ENCODE data around the gene FNDC5. TPM values are rescaled to one million over a fixed set of nuclear protein-coding genes. Genes with fewer than 3 reads are reported as not detected.

FNDC5 gene
- total RNA-seq, 1 donor from 2014 or later: 9.6 TPM

- TF ChIP-seq, protein P1, sequence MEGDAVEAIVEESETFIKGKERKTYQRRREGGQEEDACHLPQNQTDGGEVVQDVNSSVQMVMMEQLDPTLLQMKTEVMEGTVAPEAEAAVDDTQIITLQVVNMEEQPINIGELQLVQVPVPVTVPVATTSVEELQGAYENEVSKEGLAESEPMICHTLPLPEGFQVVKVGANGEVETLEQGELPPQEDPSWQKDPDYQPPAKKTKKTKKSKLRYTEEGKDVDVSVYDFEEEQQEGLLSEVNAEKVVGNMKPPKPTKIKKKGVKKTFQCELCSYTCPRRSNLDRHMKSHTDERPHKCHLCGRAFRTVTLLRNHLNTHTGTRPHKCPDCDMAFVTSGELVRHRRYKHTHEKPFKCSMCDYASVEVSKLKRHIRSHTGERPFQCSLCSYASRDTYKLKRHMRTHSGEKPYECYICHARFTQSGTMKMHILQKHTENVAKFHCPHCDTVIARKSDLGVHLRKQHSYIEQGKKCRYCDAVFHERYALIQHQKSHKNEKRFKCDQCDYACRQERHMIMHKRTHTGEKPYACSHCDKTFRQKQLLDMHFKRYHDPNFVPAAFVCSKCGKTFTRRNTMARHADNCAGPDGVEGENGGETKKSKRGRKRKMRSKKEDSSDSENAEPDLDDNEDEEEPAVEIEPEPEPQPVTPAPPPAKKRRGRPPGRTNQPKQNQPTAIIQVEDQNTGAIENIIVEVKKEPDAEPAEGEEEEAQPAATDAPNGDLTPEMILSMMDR (IDR thresholded peaks at IDR 0.05): no peak
- TF ChIP-seq EZH2phosphoT487 (IDR thresholded peaks at IDR 0.05) (no peak), EZH2 (IDR thresholded peaks at IDR 0.05) (no peak)
These were observed 54.0 kb downstream of the FNDC5 start for GRCh38 chr1:32816676-32817158.

DNA sequence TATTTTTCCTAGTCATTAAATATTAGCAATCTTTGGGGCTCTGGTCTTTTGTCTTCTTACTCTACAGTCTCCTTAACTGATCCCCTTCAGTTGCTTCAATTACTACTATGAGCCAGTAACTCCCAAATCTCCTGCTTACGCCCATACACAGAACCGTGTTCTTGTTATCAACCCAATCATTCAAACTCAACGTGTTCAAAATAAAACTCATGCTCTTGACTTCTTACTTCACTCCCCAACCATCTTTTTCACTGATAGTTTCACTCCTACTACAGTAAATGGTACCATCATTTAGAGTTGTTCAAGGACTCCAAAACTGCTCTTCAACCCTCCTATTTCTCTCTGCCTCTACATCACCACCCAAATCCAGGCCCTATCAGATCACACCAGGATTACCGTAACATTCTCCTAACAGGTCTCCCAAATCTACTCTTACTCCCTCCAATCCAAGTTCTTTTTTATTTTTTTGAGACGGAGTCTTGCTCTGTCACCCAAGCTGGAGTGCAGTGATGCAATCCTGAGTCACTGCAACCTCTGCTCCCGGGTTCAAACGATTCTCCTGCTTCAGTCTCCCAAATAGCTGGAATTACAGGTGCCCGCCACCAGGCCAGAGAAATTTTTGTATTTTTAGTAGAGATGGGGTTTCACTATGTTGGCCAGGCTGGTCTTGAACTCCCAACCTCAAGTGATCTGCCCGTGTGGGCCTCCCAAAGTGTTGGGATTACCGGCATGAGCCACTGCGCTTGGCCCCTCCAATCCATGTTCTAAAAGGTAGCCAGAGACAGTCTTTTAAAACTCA, 56.6 kb downstream of the FNDC5 start:
- H3K27me3 ChIP-seq: no peaks in the 10 kb centered on the region
- H3K36me3 ChIP-seq: no peaks in the 10 kb centered on the region
- H3K9ac ChIP-seq: no peak overlapping the region
- H4K20me1 ChIP-seq (ENCODE audit: low read depth): no peaks in the 10 kb centered on the region
- TF ChIP-seq EZH2 (IDR thresholded peaks at IDR 0.05) (no peak), EZH2phosphoT487 (IDR thresholded peaks at IDR 0.05) (no peak)
- TF ChIP-seq, protein P1 (IDR thresholded peaks at IDR 0.05): no peak
- H3K27me3 Mint-ChIP-seq (ENCODE audit: insufficient read depth, low read depth): peaks cover 7% of the 10 kb centered on the region
- H3K27ac ChIP-seq: no peak overlapping the region
- peaks cover 23% of the 10 kb centered on the region for H3K4me1 Mint-ChIP-seq
- H3K4me1 ChIP-seq: peaks cover 20% of the 10 kb centered on the region
- H3F3A ChIP-seq (ENCODE audit: low read depth): peaks cover 17% of the 10 kb centered on the region
- no peak overlapping the region for H3K4me3 Mint-ChIP-seq
- no peak overlapping the region for H3K27ac Mint-ChIP-seq
- H3K36me3 Mint-ChIP-seq: peaks cover 21% of the 10 kb centered on the region
- no peak overlapping the region for H3K4me2 ChIP-seq
- no peak overlapping the region for H3K4me3 ChIP-seq
- no peak overlapping the region for H2AFZ ChIP-seq (replicated peaks)
- no peak for DNase-seq (ENCODE audit: low spot score)
- peaks cover 79% of the 10 kb centered on the region for H3K79me2 ChIP-seq (ENCODE audit: low read depth)
- no peaks in the 10 kb centered on the region for H3K9me3 Mint-ChIP-seq
- no peaks in the 10 kb centered on the region for H3K9me3 ChIP-seq (ENCODE audit: low read depth)

More at GRCh38 chr1:32816676-32817158, 54.0 kb downstream of the FNDC5 start:
- peak overlapping the region; percentile 99 for H3K4me3 Mint-ChIP-seq
- H3K27ac Mint-ChIP-seq: peak overlapping the region; percentile 85
- H3K4me1 Mint-ChIP-seq: peaks cover 29% of the 10 kb centered on the region
- Histone ChIP-seq H3K27me3 (no peaks in the 10 kb centered on the region), H3K27ac (peak overlapping the region; percentile 57), H3K4me1 (peaks cover 22% of the 10 kb centered on the region), H4K20me1 (ENCODE audit: low read depth) (no peaks in the 10 kb centered on the region), H3K4me3 (peak overlapping the region; percentile 86), H2AFZ (replicated peaks) (peak overlapping the region; percentile 74), H3K36me3 (no peaks in the 10 kb centered on the region), H3K9me3 (ENCODE audit: low read depth) (no peaks in the 10 kb centered on the region), H3K4me2 (peak overlapping the region; percentile 89), H3K79me2 (ENCODE audit: low read depth) (peaks cover 89% of the 10 kb centered on the region), H3F3A (ENCODE audit: low read depth) (peaks cover 18% of the 10 kb centered on the region), H3K9ac (peak overlapping the region; percentile 72)
- no peak for DNase-seq (ENCODE audit: low spot score)
- H3K36me3 Mint-ChIP-seq: peaks cover 12% of the 10 kb centered on the region
- no peaks in the 10 kb centered on the region for H3K9me3 Mint-ChIP-seq
- peaks cover 3% of the 10 kb centered on the region for H3K27me3 Mint-ChIP-seq (ENCODE audit: insufficient read depth, low read depth)

Other genes starting within 250 kb of the FNDC5 start
- gene ZBTB8OS, start 220.4 kb downstream of the FNDC5 start, total RNA-seq (ENCODE audit: low replicate concordance): 55.1 and 59.8 TPM in 2 replicates
- 440 and 474 TPM in 2 replicates for gene RBBP4, start 219.7 kb downstream of the FNDC5 start, total RNA-seq (ENCODE audit: low replicate concordance)
- not detected in 2 replicates for gene SYNC, start 168.1 kb downstream of the FNDC5 start, total RNA-seq (ENCODE audit: low replicate concordance)
- 38.2 and 61.5 TPM in 2 replicates for gene YARS1, start 53.6 kb downstream of the FNDC5 start, total RNA-seq (ENCODE audit: low replicate concordance)
- gene S100PBP, start 53.3 kb downstream of the FNDC5 start, total RNA-seq (ENCODE audit: low replicate concordance): 72.9 and 107 TPM in 2 replicates
- gene HPCA, start 15.6 kb upstream of the FNDC5 start, total RNA-seq (ENCODE audit: low replicate concordance): 1.0 TPM in 1 of 2 replicates, not detected in the other
- gene TMEM54, start 30.5 kb upstream of the FNDC5 start, total RNA-seq (ENCODE audit: low replicate concordance): 13.5 and 14.5 TPM in 2 replicates
- gene RNF19B, start 93.9 kb upstream of the FNDC5 start, total RNA-seq (ENCODE audit: low replicate concordance): 11.5 and 14.2 TPM in 2 replicates
- gene AK2, start 166.0 kb upstream of the FNDC5 start, total RNA-seq (ENCODE audit: low replicate concordance): 85.5 and 128 TPM in 2 replicates
- 1.3 and 5.8 TPM in 2 replicates for gene AZIN2, start 210.2 kb upstream of the FNDC5 start, total RNA-seq (ENCODE audit: low replicate concordance)